ENCODE data around the gene MTFP1.
"Not testable (repeated sequence)": the region's sequence is repeated elsewhere in the genome, so short reads cannot be mapped to it uniquely, and the experiment has no call there.

The MTFP1 gene, protein sequence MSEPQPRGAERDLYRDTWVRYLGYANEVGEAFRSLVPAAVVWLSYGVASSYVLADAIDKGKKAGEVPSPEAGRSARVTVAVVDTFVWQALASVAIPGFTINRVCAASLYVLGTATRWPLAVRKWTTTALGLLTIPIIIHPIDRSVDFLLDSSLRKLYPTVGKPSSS

DNA sequence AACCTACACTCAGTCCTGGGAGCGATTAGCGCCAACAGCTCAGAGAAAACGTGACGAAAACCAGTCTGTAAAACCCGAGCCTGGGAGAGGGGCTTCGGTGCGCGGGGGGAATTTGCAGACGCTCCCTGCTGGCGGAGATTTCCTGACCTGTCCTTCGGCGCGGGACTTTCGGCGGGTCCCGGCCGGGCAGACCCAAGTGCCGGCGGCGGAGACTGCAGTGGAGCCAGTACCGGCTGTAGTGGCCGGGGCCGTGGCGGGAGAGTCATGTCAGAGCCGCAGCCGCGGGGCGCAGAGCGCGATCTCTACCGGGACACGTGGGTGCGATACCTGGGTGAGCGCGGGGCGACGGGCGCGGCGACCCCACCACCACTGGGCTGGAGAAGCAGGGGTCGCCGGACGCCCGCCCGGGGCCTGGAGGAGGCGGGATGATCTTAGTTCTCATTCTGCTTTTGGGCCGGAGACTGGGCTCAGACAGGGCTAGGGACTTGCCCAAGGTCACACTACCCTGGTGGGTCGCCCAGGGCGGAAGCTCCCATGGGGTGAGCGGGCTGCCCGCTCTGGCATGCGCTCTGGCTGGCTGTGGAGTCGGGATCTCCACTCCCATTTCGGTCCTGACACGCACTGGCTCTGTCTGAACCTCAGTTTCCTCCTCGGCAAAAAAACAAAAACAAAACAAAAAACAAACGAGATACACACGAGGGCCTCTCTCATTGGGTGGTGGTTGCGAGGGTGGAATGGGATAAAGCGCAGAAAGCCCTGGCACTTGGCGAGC, at the start of gene MTFP1:
Gene MTFP1, plus strand, starts transcription at position 153 of the 772 bp plus-strand sequence. Its CDS starts 112 bp downstream, at position 265.
- DNase-seq, result no peak

DNA sequence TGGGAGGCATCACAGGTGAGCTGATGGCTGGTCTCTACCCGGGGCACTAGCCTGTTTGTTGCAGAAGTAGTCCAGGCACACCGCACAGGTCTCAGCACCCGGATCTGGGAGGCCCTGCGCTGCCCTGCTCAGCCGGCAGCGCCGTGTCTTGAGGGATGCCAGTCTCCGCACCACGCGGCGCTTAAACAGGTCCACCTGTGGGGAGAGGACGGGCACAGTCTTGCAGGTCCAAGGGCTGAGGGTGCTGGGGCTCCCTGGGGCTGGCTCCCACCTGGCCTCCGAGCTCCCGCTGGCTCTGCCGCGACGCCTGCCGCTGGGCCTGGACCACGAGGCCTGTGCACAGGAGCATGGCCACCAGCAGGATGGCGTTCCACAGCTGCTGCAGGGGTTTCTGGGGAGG, 45.6 kb upstream of the MTFP1 start:
- no peak for DNase-seq

DNA sequence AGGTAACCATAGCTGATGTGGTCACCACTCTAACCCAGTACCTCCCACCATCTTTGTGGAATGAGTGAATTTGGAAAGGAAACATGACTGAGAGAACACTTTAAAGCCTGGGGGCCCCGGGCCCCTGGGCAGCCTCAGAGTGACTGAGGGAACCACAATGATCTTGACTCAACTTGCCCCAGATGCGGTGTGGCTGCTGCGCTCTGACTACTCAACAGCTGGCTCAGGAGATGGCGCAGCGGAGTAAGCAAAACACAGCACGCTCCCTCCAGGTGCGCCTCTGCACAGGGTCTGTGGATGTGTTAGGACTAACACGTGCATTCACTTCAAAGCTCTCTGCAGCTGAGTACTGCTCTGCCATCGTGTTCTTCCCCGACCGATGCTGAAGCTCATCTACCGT, 44.3 kb upstream of the MTFP1 start:
- DNase-seq, result no peak

DNA sequence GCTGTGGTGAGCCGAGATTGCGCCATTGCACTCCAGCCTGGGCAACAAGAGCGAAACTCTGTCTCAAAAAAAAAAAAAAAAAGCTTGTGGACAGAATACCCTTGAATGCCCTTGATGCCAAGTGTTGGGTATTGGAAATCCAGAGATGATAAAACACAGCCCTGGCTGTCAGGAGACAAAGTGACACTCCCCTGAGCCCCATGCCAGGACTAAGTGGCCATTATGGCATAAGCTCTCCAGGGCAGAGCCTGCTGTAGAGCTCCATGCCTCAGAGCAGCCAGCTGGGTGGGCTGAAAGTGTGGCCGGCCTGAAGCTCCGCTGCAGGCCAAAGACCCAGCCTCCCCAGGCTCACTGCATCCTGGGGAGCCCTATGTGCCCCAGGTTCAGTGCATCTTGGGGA, 43.2 kb upstream of the MTFP1 start:
- no peak for DNase-seq

DNA sequence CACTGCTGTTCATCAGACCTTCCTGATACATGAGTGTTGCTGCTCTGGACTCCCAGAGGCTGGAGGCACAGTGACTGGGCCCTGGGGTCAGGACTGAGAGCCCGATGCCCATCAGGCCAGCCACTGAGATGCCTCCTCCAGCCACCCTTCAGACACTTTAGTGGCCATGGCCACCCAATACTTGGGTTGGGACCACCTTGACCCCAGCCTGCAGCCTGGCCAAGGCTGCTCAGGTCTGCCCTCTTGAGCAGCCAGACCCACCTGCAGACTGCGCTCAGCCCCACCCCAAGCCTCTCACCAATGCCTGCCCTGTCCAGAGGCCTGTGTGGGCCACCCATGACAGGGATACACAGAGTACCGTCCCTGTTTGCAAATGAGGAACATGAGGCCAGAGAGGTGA, 42.5 kb upstream of the MTFP1 start:
- no peak for DNase-seq

DNA sequence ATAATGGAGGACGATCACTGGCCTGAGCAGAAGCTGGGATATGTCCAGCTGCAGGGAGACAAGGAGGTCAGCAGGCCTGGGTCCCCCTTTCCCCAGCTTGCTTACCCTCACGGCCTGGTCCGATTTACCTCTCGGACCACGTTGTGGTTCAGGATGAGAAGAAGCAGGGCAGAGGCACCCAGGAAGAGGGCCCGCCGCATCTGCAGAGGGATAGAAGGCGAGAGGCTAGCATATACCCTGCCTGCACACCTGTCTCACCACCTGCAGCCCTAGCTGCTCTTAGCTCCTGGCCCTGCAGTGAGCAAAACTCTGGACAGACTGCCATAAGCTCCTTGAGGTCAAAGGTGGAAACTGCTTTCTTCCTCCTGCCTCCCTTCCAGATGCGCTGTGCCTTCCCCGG, 39.6 kb upstream of the MTFP1 start:
- no peak for DNase-seq

DNA sequence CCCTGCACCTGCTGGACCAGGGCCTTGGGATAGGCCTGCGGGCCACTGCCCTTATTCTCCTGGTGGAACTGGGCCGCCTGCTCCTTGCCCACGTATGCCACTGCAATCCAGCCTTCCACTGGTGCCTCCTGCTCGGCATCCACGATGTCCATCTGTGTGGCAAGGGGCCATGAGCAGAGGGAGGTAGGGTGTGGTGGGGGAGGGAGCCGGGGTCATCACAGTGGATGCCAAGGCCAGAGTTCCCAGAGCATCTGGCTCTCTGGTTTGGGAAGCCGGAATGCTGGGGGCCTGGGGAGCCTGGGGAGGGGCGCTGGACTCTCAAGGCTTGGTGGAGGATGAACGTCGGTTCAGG, 39.0 kb upstream of the MTFP1 start:
- DNase-seq, result no peak

DNA sequence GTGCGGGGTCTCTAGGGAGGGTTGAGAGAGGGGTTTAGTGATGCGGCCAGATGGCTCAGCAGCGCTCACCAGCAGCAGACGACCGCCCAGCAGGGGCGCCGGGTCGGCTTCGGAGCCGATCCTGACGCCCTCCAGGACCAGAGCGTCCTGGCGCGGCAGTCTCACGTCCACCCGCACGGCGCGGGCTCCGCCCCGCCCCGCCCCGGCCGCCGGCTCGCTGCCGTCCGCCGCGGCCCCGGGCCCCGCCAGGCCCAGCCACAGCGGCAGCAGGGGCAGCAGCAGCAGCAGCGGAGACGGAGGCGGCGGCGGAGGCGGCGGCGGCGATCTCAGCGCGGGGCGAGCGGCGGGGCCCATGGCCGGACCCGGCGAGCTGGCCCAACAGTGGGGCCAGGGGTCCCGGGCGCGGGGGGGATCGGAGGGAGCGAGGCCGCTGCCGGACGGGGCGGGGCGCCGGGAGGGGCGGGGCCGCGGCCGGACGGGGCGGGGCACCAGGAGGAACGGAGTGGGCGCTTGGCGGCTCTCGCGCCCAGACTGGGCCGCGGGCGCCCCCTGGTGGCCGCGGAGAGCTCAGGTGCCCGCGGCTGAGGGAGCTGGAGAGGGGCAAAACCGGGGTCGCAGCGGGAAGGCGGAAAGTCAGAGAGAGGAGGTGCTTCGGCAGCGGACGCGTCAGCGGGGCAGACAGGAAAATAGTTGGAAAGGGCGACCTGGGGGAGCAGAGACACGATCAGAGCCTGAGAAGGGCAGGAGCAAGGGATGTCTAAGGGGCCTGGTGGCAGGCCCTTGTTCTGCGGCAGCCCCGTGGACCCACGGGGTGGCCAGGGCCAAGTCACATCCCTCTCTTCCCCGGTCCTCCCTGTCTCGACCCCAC, 38.4 kb upstream of the MTFP1 start, which contains the start of gene RNF215:
Gene RNF215, minus strand, starts transcription at position 452 of the 868 bp plus-strand sequence. Its CDS starts 98 bp downstream, at position 354.
- DNase-seq, result peak; percentile 16

DNA sequence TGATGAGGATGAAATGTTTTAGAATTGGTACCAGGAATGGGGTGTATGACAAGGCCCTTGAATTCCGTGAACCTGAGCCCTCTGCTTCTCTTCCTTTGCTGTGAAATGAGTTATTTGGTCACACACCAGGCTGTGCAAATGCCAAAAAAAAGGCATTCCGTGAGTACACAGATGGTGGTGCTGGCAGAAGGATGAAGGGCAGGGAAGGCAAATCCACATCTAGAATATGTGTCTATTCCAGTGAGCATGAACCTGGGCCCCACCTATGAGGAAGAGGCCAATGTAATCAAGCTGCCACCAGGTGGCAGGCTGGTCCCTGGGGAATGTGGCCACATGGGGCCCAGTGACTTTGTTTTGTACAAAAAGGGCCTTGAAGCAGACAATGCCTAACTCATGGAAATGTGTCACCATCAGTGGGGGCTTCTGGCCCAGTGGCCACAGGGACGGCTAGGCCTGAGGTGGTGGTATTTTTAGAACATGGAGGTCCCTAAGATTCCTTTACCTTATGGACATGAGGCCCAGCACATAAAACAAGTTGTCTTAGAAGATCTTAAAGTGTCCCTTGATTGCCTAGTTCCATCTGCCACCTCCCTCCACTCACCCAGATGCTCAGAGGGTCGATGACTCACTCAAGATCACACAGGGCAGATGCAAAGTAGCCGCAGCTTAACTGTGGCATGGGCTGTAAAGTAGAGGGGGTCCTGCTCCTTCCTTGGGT, 34.4 kb upstream of the MTFP1 start:
- DNase-seq, result no peak

DNA sequence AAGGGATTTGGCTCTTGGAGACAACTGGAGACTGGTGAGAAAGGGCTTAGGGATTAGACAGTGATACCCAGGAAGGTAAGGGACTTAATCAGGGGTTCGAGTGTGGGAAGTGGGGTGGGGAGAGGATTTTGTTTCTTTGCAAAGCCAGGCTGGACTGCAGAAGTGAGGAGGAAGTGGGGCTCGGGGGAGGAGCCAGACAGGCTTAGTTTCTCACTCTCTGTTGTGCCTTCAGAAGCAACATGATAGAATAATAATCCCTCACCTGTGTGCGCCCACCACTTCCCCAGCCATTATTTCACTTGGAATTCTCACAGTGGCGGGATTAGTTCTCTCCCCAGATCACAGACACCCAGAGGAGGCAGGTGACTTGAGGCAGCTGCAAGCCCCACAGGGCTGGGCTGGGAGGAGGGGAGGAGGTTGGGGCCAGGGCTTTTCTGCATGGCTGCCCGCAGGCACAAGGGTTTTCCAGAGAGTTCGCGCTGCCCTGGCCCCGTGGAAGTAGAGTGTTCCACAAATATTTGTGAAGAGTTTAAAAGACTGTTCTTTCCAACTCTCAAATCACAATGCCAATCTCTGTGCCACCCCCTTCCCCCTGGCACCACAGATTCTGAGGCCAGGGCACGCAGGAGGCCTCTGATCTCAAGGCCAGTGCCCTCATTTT, 32.8 kb upstream of the MTFP1 start:
- no peak for DNase-seq

DNA sequence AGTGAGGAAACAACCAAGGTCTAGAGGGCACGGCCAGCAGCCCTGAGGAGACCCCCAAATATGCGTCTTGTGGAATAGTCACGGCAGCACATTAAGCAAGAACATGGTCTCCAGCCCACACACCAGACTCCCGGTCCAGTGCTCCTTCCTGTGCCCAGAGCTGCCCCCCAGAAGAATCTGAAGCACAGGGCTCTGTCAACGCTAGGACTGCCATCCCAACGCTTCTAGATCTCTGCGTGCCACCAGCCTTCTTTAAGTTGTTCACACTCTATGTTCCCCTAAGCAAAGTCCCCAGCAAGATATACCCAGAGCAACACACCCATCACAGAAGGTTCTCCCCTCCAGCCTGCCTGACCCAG, 32.3 kb upstream of the MTFP1 start:
- no peak for DNase-seq

DNA sequence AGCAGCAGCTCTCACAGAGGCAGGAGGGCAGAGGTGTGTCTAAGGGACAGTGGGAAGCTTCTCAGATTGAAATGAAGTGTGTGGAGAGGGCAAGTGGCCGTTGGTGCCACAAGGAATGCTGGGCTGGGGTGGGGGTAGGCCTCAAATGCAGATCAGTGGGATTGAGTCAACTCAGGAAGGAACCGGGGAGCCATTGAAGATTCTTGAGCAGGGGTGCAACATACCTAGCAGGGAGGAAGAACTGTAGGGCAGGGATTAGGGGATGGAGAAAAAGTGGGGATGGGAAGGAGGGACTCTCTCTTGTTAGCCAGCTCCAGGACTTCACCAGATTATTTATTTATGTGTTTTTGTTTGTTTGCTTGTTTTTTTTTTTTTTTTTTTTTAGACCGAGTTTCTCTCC, 31.7 kb upstream of the MTFP1 start:
- DNase-seq, result no peak

DNA sequence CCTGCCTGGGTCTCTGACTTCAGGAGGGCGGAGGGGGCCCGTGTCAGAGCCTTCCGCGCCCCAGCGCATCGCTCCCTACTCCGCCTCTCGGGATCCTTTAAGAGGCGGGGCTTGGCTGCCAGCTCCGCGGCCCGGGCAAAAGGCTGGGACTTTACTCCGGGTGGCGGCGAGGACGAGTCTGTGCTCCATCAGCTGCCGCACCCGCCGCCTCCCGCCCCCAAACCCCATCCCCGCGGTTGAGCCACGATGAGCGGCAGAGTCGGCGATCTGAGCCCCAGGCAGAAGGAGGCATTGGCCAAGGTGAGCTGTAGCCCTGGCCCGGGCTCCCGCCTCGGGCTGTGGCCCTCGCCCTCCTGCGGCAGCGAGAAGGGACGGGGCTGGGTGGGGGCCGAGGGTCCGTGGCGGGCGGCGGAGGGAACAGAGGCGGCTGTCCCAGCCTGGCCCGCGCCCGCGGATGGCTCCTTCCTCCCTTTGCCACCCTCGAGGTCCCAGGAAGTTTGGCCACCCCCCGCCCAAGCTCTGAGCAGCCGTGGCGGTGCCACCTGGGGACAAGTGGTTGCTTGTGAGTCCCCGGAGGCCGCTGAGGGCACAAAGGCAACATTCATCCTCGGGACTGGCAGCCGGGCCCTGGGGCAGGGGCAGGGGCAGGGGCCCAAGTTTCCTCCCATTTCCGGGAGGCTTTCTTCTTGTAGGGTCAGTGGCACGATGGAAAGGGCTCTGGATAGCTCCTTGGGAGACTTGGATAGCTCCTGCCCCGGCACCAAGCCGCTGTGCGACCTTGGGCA, 28.5 kb upstream of the MTFP1 start, which contains the start of gene SEC14L2:
Gene SEC14L2, plus strand, starts transcription at position 148 of the 785 bp plus-strand sequence. Its CDS starts 99 bp downstream, at position 247.
- peak; percentile 11 for DNase-seq

DNA sequence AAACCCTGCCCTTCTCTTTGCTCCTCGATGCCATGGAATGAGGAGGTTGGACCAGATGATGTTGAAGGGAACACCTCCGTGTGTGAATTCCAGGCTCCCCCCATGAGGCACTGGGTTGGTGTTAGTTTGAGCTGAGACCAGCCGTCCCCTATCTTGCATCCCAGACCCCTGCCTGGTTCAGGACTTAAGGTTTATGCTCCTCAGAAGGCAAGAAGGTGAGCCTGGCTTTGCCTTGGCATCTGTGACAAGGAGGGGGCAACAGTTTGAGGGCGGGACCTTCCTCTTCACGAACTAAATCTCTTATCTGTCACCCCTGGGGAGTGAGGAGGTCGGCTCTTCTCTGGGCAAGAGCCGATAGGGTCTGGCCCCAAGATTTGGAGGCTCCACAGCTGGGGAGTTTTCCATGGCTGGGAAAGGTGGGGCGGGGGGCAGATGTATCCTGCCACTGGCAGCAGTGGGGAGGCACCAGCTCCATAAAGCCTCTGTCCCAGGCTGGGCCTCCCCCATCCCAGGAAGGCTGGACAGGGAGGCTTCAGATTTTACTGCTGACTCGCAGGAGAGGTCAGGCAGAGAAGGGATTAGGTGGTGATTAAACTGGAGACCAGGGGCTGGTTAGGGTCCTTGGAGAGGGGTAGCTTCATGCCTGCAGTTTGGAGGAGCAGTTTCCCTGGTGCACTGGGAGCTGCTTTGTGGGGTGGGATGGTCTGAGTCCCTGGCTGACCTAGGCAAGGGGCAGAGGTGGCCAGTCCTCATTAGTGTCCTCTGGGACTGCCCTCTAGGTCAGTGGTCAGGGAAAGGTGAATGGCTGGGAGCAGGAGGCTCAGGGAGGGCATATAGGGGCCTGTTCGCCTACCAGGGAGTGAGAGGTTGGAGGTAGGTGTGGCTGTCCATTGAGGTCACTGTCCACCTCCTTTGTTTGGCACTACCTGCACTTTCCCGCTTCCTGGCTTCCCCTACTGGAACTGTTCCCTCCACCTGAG, 27.6 kb upstream of the MTFP1 start:
- no peak for DNase-seq

DNA sequence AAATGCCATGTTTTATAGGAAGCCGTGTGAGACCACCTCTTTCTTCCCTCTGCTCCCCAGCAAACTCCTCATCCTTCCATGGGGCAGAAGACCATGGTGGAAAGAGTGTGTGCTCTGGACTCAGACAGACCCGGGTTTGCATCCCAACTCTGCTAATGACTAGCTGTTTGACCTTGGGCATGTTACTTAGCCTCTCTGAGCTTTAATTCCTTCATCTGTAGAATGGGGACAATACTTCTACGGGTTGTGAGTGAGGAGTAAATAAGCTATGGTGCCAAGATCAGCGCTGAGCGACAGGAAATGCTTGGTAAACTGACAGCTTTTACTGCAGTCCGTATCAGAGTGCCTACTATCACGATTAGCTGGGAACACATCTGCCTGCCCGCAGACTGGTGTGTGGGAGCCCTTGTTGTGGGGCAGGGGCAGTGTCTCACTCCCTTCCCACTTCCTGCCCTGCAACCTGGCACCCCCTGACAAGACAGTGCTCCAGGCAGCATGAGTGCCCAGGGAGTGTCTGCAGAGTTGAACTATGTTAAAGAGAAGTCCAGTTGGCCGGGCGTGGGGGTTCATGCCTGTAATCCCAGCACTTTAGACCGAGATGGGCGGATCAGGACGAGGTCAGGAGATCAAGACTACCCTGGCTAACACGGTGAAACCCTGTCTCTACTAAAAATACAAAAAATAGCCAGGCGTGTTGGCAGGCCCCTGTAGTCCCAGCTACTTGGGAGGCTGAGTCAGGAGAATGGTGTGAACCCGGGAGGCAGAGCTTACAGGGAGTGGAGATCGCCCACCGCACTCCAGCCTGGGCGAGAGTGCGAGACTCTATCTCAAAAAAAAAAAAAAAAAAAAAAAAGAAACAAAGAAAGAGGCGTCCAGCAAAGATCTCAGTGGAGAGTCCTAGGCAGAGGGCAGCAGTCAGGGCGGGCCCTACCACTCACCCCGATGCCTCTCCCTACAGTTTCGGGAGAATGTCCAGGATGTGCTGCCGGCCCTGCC, 26.6 kb upstream of the MTFP1 start:
- DNase-seq, result no peak

DNA sequence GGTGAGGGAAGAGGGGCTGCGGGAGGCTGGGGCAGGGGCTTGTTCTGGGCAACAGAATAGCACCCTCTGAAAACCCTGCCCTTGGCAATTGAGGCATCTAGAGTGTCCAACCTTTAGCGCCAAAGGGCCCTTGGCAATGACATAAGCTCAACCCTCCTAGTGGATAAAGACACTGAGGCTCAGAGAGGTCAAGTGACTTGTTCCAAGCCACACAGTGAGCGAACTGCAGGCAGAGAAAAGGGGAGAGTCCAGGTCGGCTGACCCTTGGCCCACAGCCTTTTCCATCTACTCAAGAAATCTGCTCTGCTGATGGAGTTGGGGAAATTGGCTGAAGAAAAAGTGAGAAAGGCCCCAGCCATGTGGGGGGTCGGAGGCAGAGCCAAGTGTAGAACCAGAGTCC, 25.9 kb upstream of the MTFP1 start:
- DNase-seq, result no peak

DNA sequence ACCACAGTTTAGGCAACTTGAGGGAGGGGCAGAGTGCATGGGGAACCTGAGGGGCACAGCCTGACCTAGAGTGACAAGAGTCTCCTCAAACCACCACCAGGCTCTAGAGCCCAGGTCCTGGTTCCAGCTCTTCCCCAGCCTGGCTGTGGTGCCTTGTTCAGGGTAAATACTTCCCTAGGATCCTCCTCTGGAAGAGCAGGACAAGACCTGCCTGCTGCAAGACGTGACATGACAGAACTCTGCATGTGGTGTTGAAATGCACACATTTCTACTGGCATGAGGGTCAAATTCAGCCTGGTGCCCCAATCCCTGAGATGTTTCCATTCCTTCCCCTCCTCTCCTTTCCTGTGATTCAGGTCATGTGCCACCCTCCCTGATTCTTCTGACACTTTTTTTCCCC, 25.4 kb upstream of the MTFP1 start:
- no peak for DNase-seq

DNA sequence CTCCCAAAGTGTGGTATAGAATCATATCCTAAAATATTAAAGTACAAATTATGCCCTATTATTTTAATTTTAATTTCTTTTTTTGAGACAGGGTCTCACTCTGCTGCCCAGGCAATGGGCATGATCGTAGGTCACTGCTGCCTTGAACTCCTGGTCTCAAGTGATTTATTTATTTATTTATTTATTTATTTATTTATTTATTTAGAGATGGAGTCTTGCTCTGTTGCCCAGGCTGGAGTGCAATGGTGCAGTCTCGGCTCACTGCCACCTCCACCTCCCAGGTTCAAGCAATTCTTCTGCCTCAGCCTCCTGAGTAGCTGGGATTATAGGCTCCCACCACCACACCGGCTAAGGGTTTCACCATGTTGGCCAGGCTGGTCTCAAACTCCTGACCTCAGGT, 24.5 kb upstream of the MTFP1 start:
- not testable (repeated sequence) for DNase-seq

Data from NCI-H2107 (cell line).